Right kidney (tissue), 1 donor: Measurements from ENCODE around the gene SPHK2.
"Not testable (repeated sequence)": the region's sequence is repeated elsewhere in the genome, so short reads cannot be mapped to it uniquely, and the experiment has no call there.

ENCODE experiments used
- DNase-seq: peaks from one replicate; pipeline ENCODE4 v3.0.0-alpha.2; 2016

Gene SPHK2

DNA sequence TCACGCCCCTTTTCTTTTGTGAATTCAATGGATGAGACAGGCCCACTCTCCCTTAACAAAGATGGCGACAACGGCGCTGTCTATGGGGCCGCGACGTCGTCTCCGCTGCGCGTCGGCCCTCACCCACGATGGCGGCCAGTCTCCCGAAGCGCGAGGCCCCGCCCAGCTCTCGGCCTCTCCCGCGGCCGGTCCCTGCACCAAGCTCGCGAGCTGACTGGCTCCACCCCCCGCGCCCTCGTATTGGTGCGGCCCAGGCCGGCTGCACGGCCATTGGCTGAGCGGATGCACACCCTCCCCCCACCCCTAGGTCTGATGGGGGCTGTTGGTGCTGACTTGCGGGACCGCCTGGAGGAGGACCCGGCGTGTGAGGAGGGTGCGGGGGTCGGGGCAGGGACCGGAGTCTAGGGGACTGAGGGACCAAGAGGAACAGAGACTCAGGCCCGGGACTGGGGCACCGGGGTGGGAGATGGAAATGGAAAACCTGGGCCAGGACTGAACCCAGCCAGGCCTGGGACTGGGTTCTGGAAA, 4.8 kb downstream of the SPHK2 start:
- DNase-seq, result peak; percentile 88

DNA sequence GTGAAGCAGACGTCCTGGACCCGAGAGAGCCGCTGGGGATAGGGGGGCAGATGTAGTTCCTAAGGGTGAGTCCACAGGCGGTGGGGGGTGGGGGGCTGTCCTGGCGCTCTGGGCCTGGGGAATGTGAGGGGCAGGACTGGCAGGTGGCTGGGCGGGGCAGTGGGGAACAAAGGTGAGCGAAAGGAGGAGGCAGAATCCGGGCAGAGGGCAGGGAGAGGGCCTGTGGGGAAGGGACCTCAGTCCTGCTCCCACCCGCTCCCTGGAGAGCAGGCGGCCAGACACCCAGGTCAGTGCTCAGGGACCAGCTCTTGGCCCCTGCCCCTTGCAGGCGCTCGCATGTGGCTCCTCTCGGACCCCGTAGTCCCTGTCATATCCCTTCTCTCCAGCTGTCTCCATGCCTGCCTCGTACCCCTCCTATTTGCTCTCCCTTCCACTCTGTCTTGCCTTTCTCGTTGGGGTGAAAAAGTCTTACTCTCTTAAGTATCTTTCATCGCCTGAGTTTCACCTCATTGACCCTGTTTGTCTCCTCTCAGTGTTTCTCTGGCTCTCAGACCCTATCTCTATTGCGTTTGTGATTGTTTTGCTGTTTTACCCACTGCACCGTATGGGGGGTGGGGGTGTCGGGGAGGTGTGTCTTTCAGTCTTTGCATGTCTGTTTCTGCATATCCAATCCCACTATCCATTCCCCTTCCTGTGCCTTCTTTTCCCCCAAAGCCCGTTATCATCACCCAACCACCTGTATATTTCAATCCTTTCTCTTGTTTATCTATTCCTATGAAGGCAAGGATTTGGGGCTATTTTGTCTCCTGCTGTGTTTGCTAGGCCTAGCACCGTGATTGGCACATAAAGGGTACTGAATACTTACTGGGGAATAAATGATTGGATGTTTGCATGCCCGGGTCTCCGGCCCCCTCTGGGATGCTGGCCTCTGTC, 5.8 kb downstream of the SPHK2 start:
- no peak for DNase-seq

DNA sequence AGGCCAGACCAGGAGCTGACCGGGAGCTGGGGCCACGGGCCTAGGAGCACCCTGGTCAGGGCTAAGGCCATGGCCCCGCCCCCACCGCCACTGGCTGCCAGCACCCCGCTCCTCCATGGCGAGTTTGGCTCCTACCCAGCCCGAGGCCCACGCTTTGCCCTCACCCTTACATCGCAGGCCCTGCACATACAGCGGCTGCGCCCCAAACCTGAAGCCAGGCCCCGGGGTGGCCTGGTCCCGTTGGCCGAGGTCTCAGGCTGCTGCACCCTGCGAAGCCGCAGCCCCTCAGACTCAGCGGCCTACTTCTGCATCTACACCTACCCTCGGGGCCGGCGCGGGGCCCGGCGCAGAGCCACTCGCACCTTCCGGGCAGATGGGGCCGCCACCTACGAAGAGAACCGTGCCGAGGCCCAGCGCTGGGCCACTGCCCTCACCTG, 6.6 kb downstream of the SPHK2 start:
- DNase-seq, result no peak

DNA sequence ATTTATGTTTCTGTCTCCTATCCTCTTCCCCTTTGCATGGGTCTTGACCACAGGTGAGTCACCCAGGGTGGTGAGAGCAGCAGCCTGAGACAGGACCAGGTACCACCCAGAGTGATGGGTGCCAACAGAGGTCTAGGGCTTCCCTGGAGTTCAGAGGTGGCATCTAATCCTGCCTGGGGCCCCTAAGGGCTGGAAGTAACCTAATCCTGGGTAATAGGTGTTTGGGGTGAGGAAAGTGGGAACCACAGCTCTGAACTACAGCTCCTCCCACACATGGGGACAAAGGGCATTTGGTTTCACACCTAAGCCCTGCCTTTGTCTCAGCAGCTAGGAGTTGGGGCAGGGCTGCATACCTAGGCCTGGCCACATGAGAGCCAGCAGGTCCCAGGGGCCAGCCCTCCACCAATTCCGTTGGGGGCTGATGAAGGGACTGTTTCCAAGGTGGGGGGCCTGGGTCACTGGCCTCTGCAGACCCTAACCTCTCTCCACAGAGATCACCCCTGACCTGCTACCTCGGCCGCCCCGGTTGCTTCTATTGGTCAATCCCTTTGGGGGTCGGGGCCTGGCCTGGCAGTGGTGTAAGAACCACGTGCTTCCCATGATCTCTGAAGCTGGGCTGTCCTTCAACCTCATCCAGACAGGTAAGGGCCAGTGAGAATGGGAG, 8.0 kb downstream of the SPHK2 start:
- no peak for DNase-seq

DNA sequence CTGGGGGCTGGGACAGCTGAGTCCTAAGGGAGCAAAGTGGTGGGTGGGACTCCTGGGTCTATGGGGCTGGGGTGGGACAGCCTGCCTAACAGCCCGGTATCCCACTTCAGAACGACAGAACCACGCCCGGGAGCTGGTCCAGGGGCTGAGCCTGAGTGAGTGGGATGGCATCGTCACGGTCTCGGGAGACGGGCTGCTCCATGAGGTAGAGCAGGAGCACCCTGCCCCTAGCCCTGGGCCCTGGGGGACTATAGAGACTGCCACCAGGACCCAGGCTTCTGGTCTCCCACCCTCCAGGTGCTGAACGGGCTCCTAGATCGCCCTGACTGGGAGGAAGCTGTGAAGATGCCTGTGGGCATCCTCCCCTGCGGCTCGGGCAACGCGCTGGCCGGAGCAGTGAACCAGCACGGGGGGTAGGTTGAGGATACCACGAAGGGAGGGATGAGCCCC, 8.6 kb downstream of the SPHK2 start:
- no peak for DNase-seq

DNA sequence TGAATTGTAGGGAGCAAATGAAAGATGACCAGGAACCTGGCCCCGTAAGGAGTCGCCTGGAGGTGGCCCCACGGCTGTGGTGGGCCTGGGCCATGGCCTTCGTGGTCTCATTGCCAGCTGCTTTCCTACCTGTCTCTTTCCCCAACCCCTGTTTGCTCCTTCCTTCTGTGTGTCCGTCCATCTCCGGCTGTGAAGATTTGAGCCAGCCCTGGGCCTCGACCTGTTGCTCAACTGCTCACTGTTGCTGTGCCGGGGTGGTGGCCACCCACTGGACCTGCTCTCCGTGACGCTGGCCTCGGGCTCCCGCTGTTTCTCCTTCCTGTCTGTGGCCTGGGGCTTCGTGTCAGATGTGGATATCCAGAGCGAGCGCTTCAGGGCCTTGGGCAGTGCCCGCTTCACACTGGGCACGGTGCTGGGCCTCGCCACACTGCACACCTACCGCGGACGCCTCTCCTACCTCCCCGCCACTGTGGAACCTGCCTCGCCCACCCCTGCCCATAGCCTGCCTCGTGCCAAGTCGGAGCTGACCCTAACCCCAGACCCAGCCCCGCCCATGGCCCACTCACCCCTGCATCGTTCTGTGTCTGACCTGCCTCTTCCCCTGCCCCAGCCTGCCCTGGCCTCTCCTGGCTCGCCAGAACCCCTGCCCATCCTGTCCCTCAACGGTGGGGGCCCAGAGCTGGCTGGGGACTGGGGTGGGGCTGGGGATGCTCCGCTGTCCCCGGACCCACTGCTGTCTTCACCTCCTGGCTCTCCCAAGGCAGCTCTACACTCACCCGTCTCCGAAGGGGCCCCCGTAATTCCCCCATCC, 9.4 kb downstream of the SPHK2 start:
- no peak for DNase-seq

DNA sequence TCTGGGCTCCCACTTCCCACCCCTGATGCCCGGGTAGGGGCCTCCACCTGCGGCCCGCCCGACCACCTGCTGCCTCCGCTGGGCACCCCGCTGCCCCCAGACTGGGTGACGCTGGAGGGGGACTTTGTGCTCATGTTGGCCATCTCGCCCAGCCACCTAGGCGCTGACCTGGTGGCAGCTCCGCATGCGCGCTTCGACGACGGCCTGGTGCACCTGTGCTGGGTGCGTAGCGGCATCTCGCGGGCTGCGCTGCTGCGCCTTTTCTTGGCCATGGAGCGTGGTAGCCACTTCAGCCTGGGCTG, 9.9 kb downstream of the SPHK2 start:
- DNase-seq, result no peak

DNA sequence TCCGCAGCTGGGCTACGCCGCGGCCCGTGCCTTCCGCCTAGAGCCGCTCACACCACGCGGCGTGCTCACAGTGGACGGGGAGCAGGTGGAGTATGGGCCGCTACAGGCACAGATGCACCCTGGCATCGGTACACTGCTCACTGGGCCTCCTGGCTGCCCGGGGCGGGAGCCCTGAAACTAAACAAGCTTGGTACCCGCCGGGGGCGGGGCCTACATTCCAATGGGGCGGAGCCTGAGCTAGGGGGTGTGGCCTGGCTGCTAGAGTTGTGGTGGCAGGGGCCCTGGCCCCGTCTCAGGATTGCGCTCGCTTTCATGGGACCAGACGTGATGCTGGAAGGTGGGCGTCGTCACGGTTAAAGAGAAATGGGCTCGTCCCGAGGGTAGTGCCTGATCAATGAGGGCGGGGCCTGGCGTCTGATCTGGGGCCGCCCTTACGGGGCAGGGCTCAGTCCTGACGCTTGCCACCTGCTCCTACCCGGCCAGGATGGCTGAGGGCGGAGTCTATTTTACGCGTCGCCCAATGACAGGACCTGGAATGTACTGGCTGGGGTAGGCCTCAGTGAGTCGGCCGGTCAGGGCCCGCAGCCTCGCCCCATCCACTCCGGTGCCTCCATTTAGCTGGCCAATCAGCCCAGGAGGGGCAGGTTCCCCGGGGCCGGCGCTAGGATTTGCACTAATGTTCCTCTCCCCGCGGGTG, 10.4 kb downstream of the SPHK2 start:
- DNase-seq, result peak; percentile 66

DNA sequence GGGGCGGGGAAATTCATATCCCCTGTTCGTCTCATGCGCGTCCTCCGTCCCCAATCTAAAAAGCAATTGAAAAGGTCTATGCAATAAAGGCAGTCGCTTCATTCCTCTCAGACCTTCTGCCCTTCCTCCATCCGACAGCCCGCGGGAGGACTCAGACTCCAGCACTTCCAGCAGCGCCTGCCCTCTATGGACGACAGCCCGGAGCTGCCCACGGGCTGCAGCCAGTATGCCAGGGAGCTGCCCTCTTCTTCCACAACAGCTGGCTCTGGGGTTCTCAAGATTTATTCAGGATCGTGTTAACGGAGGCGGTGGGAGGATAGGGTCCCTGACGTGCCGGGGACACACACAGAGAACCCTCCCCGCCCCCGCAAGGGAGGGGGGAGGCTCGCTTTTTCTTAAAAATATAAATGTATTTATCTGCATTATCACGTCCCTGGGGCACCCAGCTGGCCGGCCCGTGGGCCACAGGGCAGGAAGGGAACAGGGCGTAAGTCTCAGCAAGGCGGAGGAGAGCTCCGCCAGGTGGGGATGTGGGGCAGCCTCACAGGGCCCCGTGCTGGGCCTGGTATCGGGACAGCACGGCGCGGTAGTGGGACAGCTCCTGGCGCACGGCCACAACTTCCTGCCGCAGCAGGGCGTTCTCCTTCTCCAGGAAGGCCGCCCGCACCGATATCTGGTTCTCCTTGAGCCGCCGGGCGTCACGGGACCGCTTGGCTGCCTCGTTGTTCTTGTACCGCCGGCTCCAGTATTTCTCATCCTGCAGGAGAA, 11.2 kb downstream of the SPHK2 start:
- peak; percentile 65 for DNase-seq

DNA sequence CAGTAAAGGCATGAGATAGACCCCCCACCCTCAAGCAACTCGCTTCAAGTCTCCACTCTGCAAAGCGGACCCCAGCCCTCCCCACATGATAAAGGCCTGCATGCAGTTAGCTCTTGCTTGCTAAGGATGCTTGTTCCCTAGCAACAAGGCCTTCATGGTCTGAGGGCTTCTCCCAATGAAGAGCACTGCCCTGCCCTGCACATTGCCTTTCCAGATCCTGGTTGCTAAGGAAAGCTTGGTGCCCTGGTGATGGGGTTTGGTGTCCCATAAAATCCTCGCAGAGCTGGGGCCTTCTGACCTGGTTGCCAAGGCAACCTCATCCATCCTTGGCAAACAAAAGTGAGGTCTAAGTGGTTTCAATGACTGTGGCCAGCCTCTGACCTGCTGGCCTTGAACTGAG, 11.9 kb downstream of the SPHK2 start:
- no peak for DNase-seq

DNA sequence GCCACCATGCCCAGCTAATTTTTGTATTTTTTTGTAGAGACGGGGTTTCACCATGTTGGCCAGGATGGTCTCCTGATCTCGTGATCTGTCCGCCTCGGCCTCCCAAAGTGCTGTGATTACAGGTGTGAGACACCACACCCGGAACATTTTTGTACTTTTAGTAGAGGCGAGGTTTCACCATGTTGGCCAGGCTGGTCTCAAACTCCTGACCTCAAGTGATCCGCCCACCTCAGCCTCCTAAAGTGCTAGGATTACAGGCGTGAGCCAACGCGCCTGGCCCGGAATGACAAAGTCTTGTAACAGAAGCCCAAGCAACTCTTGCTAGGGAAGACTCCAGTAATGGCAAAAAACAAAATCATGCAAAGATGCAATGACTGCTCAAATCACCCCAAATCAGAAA, 13.0 kb downstream of the SPHK2 start:
- not testable (repeated sequence) for DNase-seq

DNA sequence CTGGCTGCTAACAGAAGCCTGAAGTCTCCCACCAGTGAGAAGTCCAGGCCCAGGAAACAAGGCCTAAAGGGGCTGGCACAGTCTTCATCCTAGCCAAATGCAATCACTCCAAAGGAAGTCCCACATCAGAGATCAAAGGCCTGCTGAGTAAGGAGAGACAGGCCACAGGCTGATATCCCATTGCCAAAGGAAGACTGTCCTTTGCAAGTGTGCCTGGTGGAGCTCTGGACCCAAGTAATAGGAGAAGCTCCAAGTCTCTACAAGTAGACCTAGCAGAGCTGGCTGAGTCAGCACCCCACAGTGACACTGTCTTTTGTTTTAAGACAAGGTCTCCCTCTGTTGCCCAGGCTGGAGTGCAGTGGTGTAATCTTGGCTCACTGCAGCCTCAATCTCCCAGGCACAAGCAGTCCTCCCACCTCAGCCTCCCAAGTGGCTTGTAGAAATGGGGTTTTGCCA, 13.4 kb downstream of the SPHK2 start:
- no peak for DNase-seq

DNA sequence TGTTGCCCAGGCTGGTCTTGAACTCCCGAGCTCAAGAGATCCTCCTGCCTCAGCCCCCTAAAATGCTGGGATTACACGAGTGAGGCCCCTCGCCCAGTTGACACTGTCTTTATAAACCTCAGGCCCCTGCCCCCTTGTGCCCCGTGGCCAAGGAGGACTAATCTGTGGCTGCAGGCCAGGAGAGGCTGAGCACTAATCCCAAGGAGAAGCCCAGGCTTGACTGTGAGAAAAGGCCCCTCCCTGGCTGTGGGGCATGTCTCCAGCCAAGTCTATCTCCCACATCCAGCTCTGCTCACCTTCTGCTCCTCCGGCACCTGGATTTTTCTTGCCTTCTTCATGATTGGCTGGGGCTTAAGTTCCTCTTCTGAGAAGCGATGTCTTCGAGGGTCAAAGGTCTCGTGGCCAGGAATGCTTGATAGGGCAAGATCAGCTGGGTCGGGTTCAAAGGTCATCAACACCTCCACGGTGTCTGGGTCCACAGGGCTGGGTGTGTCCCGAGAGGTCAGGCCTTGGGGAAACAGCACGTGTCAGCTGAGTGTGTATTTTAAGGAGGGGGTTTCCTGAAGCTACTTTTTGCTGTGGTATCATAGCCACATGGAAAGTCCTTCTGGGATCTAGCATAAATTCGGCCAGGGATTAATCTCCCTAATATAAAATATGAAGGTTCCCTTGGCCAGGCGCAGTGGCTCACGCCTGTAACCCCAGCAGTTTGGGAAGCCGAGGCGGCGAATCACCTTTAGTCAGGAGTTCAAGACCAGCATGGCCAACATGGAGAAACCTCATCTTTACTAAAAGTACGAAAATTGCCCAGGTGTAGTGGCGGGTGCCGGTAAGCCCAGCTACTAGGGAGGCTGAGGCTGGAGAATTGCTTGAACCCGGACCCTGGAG, 14.1 kb downstream of the SPHK2 start:
- DNase-seq, result no peak

DNA sequence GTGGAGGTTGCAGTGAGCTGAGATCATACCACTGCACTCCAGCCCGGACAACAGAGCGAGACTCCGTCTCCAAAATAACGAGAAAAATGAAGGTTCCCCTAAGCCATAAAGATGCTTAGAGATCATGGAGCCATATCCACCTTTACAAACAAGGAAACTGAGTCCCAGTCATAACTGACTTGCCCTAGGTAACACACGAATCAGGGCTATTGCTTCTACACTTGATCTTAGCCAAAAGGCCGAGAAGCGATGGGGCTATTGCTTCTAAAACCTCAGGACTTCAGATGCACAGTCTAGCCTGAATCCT, 14.7 kb downstream of the SPHK2 start:
- no peak for DNase-seq

DNA sequence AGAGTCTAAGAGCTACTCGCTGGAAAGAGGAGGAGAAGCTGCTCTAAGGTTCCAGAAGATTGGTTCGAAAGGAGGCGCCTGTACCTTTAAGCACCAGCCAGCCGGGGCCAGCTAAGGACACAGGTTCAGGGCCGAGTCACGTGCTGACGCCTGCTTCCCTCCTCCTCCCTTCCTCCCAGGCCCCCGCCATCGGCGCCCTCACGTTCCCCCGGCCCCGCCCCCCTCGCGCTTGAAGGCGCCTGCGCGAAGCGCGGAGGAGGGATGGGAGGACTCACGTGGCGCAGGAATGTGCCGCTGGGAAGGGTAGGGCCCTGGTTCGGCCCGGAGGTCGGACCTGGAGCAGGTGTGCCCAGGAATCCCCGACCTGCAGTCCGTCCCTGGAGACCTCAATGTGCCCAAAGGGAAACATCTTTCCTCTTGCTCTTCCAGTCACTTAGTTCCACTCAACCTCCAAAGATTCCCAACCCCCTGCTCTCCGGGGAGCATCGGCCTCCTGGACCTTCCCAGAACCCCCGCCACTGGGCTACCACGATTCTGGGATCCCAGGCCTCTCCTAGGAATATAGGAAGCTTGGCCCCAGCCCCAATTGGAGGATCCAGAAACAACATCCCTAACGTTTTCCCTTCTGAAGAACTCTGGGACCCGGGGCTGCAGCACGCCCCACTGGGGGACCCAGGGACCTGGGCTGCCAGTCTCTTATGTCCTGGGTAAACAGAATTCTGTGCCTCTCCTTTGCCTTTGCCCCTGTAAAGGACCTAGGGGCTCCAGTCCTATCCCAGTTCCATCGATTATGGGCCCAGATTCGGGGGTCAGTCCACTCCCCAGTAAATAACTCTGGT, 15.3 kb downstream of the SPHK2 start:
- DNase-seq, result peak; percentile 83

DNA sequence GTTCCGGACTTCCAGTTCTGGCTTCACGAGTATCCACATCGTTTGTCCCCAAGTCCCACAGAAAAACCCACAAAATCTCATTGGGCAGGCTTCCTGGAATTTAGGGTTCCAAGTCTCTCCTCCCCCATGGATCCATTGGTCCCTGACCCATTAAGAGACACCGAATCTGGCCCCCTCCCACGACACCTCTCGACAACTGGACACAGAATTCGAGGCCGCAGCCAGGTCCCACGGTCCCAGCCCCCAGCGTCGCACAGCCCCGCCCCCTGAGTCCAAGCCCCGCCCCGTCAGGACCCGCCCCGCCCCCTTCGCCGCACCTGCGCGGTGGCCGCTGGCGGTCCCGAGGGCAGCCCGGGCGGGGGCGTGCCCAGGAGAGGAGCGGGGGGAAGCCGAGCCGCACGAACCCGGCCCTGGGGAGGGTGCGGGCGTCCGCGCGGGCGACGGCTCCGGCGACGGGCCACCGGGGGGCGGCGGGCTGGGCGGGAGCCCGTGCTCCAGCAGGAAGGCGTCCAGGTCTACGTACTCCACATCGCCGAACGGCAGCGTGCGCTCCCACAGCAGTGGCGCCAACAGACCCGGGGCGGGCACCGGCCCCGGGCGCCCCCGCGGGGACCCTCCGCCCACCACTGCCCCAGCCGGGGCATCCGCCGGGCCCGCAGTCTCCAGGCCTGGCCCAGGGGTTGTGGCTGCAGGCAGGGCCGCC, 16.1 kb downstream of the SPHK2 start:
- DNase-seq, result peak; percentile 73

DNA sequence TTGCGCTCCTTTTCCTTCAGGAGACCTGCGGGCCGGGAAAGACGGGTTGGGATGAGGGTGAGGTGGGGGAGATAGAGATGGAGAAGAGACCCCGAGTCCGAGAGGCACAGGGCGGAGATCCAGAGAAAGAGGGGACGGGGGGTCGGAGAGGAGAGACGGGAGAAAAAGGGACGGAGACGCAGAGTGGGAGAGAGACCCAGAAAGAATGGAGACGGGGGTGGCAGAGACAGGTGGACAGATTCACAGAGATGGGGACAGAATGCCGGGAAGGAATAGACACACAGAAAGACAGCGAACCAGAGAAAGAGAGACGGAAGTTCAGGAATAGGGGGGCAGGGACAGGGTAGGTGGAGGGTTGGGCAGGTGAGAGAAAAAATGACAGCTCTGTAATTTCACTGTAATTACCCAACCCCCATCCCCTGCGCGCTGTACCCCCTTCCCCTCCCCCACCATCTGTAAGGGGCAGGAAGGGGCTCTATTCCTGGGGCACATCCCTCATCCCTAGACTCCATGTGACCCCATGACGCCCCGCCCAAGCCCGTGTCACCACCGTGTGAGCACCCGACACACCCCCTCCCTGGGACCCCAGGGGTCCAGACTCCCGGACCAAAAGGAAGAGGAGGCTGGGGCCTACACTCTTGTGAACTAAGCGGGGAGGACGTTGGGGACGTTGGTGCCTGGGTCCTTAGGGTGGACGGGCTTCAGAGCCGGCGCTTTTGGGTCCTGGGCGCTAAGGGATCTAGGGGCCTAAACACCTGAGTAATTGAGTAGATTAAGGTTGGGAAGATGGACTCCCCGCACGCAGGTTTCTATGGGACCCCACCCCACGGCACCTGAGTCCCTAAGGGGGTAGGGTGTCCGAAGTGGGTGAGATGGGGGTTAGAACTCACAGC, 16.9 kb downstream of the SPHK2 start:
- DNase-seq, result no peak
